C4-2B (cell line): ENCODE results near the gene FBXO42.

Source experiments
- CTCF ChIP-seq: fragments of 450-650 bp; conservative IDR thresholded peaks from 2 replicates; pipeline ENCODE4 v1.5.1; 2017; ENCODE audit warnings: mild to moderate bottlenecking
- ZFX ChIP-seq: fragments of 450-650 bp; IDR thresholded peaks from 2 replicates; pipeline ENCODE4 v1.6.1; 2017

GRCh38 chr1:16386454-16387113 is 34.3 kb upstream of the FBXO42 start:
- no peak for TF ChIP-seq CTCF
- no peak for TF ChIP-seq ZFX
